ENCODE measurements around the gene ATG7. TPM values are rescaled to one million over a fixed set of nuclear protein-coding genes. Genes with fewer than 3 reads are reported as not detected.
A peak's percentile ranks its signal among the peaks of the same experiment; 100 is the strongest.

ATG7 gene
- total and polyA plus RNA-seq, 11 donors: 4.4 to 45.1 (median 14.4) TPM

- peaks cover 0 to 48% (median 0%) of the 10 kb centered on the region in 9 donors for H3K36me3 ChIP-seq
- DNase-seq (no peak), ATAC-seq (peak; percentile 26 to 72 (median 62))
- no peaks in the 10 kb centered on the region for H3K27me3 ChIP-seq
- H3K4me1 ChIP-seq: peaks cover 0 to 18% (median 2%) of the 10 kb centered on the region in 12 donors
- H3K4me3 ChIP-seq: no peak overlapping the region
- no peaks in the 10 kb centered on the region for H3K9me3 ChIP-seq
- TF ChIP-seq CTCF (IDR thresholded peaks at IDR 0.05) (peak; percentile 36 to 82 (median 67)), POLR2A (IDR thresholded peaks at IDR 0.05) (no peak)
- H3K27ac ChIP-seq: peak overlapping the region in 1 of 12 donors; percentile 15
- WGBS, 4 donors: 53 to 59% (median 53%) methylated on average over 2 of the region's 2 CpGs
- intact Hi-C loops (cut with DNase I): loop anchor here (1.0 to 10.0 kb wide), 10 partner anchors 271 to 795 kb away; no protein-coding TSS in a partner anchor
These were observed 107.1 kb downstream of the ATG7 start for GRCh38 chr3:11379238-11379823.

DNA sequence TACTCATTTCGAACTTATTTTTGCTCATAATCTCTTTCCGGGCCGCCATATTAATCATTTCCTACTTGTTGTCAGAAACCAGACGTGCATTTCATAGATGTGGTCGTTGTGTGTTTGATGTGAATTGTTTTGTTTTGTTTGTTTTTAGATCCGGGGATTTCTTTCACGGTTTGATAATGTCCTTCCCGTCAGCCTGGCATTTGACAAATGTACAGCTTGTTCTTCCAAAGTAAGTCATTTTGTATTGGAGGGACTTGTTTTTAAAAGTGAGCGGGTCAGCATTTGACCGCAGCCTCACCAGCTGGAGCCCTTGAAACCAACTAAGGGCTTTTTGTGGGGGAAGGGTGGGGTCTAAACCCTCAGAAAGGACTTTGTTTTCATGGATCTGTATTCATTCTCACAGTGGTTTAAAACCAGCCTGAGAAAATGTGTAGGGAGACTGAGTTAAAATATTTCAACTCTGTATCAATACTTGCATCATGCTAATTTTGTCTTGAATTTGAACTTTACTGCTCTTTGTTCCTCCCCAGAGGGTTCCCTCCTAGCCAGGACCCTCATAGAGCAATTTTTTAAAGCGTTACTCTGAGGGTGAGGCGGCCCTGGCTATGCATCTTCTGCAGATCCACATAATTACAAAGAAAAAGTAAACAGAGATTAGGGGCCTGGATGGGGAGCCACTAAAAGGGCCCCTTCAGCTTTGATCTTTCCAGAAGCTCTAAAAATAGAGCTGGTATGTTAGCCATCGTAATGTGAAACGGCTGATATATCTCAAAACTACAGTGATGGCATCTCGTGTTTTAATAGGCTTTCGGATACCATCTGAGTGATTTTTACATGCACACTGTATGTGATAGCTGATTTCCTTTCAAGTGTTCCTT lies 107.9 kb downstream of the ATG7 start:
- TF ChIP-seq CTCF (IDR thresholded peaks at IDR 0.05): no peak
- TF ChIP-seq POLR2A (IDR thresholded peaks at IDR 0.05): no peak
- no peaks in the 10 kb centered on the region for H3K9me3 ChIP-seq
- H3K27me3 ChIP-seq: no peaks in the 10 kb centered on the region
- intact Hi-C loops (cut with DNase I): loop anchor here (1.0 to 10.0 kb wide), 13 partner anchors 55 to 795 kb away; no protein-coding TSS in a partner anchor
- no peak overlapping the region for H3K4me3 ChIP-seq
- WGBS, 4 donors: 62 to 68% (median 66%) methylated on average over 16 of the region's 16 CpGs
- peak overlapping the region in 4 of 12 donors; percentile 1 to 58 (median 8) for H3K27ac ChIP-seq
- DNase-seq (no peak), ATAC-seq (no peak)
- peaks cover 0 to 46% (median 0%) of the 10 kb centered on the region in 9 donors for H3K36me3 ChIP-seq
- peaks cover 0 to 19% (median 2%) of the 10 kb centered on the region in 12 donors for H3K4me1 ChIP-seq

DNA sequence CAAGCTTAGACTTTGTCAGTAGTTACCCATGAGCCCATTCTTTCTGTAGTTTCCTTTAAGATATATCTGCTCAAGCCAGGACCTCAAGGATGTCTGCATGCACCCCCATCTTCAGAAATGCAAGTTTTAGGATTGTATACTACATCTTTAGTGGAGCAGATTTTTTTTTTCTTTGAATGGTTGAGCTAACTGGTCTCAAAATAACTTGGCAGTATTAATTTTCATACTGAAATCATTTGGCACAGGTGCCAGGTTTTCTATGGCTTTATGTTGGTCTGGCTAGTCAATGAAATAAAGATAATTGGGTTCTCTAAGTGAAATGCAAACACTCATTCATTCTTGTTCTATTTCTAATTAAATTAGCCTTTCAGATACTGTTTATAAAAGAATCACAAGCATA lies 108.9 kb downstream of the ATG7 start:
- intact Hi-C loops (cut with DNase I): loop anchor here in 4 of 10 donors (2.0 to 10.0 kb wide), 5 partner anchors 54 to 424 kb away; no protein-coding TSS in a partner anchor
- peaks cover 0 to 30% (median 10%) of the 10 kb centered on the region in 12 donors for H3K4me1 ChIP-seq
- H3K27me3 ChIP-seq: no peaks in the 10 kb centered on the region
- H3K36me3 ChIP-seq: peaks cover 0 to 44% (median 0%) of the 10 kb centered on the region in 9 donors
- ATAC-seq (no peak), DNase-seq (no peak)
- H3K9me3 ChIP-seq: no peaks in the 10 kb centered on the region
- no peak for TF ChIP-seq POLR2A (IDR thresholded peaks at IDR 0.05)
- TF ChIP-seq CTCF (IDR thresholded peaks at IDR 0.05): no peak
- H3K4me3 ChIP-seq: no peak overlapping the region
- H3K27ac ChIP-seq: no peak overlapping the region

DNA sequence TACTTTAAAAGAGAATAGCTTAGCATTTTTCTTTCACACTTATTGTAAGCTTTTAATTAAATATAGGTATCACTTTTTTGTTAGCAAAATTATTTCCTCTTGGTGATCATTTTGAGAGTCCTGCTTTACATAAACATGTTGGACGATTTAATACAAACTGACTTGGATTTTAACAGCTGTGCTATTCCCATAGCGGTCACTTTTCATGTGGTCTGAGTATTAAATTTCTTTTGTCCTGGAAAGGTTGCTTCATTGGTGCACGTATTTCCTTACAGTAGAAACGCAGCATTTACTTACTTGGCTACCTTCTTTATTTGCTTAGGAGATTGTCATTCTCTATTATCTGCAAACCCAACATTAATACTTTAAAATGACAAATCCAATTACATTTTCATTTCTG lies 109.4 kb downstream of the ATG7 start:
- peaks cover 0 to 34% (median 14%) of the 10 kb centered on the region in 12 donors for H3K4me1 ChIP-seq
- no peak overlapping the region for H3K4me3 ChIP-seq
- H3K27me3 ChIP-seq: no peaks in the 10 kb centered on the region
- DNase-seq (no peak), ATAC-seq (no peak)
- TF ChIP-seq CTCF (IDR thresholded peaks at IDR 0.05) (no peak), POLR2A (IDR thresholded peaks at IDR 0.05) (no peak)
- no peak overlapping the region for H3K27ac ChIP-seq
- WGBS, 4 donors: 87 to 91% (median 89%) methylated on average over 4 of the region's 4 CpGs
- H3K9me3 ChIP-seq: no peaks in the 10 kb centered on the region
- peaks cover 0 to 47% (median 0%) of the 10 kb centered on the region in 9 donors for H3K36me3 ChIP-seq
- intact Hi-C loops (cut with DNase I): loop anchor here in 4 of 10 donors (2.0 to 10.0 kb wide), 5 partner anchors 53 to 423 kb away; no protein-coding TSS in a partner anchor

Data from heart left ventricle (tissue), 16 donors.